Activated CD4-positive, alpha-beta T cell treated with anti-CD3 and anti-CD28 coated beads, Interleukin-2, Interleukin-4, amounts not matched to agents 100 ng/mL and 50 ng/mL, durations not matched to agents 16 hours and 8 hours (primary cell): ENCODE data around the gene AKAP13.
"Not testable (repeated sequence)": the region's sequence is repeated elsewhere in the genome, so short reads cannot be mapped to it uniquely, and the experiment has no call there.

Experiments used
- DNase-seq: peaks from one replicate; pipeline ENCODE4 v3.0.0-alpha.2; 2020; ENCODE audit warnings: low spot score

The AKAP13 gene

GRCh38 chr15:85789496-85789875, 409.1 kb downstream of the AKAP13 start:
- DNase-seq = no peak

GRCh38 chr15:85792102-85792731, 411.8 kb downstream of the AKAP13 start:
- DNase-seq = no peak

GRCh38 chr15:85792912-85793590, 412.6 kb downstream of the AKAP13 start:
- DNase-seq = peak; percentile 66

GRCh38 chr15:85793641-85794597, 413.5 kb downstream of the AKAP13 start:
- DNase-seq = peak; percentile 34

GRCh38 chr15:85794598-85795336, 414.4 kb downstream of the AKAP13 start, which contains the start of gene KLHL25:
TSS of gene KLHL25 (minus strand) at chr15:85794925. CDS start at chr15:85769810, 25,115 bp downstream.
- peak; percentile 94 for DNase-seq

GRCh38 chr15:85795337-85796305, 415.2 kb downstream of the AKAP13 start:
- no peak for DNase-seq

- not testable (repeated sequence) for DNase-seq
Observed at GRCh38 chr15:85796371-85796770, 416.0 kb downstream of the AKAP13 start.
